ENCODE measurements around the gene NUP37.
A peak's percentile ranks its signal among the peaks of the same experiment; 100 is the strongest.

GRCh38 chr12:102119674-102120563, at the start of gene NUP37, which contains the start of gene PARPBP:
- TF ChIP-seq CTCF (IDR thresholded peaks at IDR 0.05) = no peak
- TF ChIP-seq POLR2A (IDR thresholded peaks at IDR 0.05) = peak; percentile 44 to 47
- TF ChIP-seq EP300 (IDR thresholded peaks at IDR 0.05) = no peak
- TF ChIP-seq POLR2AphosphoS5 (IDR thresholded peaks at IDR 0.05) = peak; percentile 73 to 93 (median 87)
